ENCODE data around the gene OSBPL6. TPM values are rescaled to one million over a fixed set of nuclear protein-coding genes. Genes with fewer than 3 reads are reported as not detected.

The OSBPL6 gene
- total and polyA plus RNA-seq, 4 experiments from 2014 or later, result 0.14 to 0.49 (median 0.34) TPM

DNA sequence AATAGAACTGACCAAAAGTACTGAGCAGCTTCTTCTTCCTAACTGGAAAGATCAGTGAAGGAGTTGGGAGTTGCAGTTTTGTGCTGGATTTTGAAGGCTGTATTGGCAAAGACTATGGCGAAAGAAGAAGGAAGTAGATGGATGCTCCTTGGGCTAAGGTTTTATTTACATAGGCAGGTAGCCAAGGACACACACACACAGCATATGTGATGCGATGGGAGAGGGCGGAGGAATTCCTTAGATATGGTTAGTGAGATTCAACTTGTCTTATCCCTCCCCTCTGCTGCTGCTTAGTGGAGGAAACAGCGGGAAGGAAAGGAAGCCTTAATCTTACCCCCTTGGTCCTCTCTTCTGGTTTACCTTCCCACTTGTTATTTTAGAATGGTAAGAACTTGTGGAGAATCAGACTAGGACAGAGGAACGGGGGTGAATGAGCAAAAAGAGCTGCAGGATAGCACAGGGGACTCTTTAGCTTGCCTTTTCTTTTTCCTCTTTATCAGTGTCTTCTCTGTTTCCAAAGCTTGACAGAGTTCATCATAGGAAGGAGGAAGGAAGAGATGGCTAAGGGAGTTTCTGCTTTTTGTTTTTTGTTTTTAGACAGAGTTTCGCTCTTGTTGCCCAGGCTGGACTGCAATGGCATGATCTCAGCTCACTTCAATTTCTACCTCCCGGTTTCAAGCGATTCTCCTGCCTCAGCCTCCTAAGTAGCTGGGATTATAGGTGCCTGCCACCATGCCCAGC is 87.9 kb downstream of the OSBPL6 start:
- DNase-seq, result no peak
- ChIA-PET POLR2A (ENCODE audit: partially characterized antibody) (no interaction called here), CTCF (ENCODE audit: partially characterized antibody) (interaction anchor here (1.0 to 2.2 kb wide), 3 partner anchors 16 to 171 kb away, joined by 3 to 9 read pairs (median 5); partner anchors contain the start of gene RBM45)
- Mint-ChIP-seq H3K27ac (no peak overlapping the region), H3K4me1 (no peaks in the 10 kb centered on the region), H3K36me3 (no peaks in the 10 kb centered on the region), H3K9me3 (peaks cover 0 to 2% (median 0%) of the 10 kb centered on the region in 8 donors), H3K4me3 (no peak overlapping the region), H3K27me3 (peaks cover 9 to 15% of the 10 kb centered on the region in 2 donors)
- Histone ChIP-seq H3K4me1 (ENCODE audit: insufficient read depth, low read length) (no peaks in the 10 kb centered on the region), H3K27ac (ENCODE audit: low read depth, low read length) (no peak overlapping the region), H3K27me3 (ENCODE audit: insufficient read depth, low read length) (no peaks in the 10 kb centered on the region), H3K36me3 (ENCODE audit: insufficient read depth, low read length) (no peaks in the 10 kb centered on the region), H3K4me3 (ENCODE audit: low read length in 2 of 2) (no peak overlapping the region), H3K9me3 (ENCODE audit: control insufficient read depth in 1 of 2, low read length in 2 of 2) (no peaks in the 10 kb centered on the region)
- intact Hi-C loops (cut with micrococcal nuclease), result no loop called here

DNA sequence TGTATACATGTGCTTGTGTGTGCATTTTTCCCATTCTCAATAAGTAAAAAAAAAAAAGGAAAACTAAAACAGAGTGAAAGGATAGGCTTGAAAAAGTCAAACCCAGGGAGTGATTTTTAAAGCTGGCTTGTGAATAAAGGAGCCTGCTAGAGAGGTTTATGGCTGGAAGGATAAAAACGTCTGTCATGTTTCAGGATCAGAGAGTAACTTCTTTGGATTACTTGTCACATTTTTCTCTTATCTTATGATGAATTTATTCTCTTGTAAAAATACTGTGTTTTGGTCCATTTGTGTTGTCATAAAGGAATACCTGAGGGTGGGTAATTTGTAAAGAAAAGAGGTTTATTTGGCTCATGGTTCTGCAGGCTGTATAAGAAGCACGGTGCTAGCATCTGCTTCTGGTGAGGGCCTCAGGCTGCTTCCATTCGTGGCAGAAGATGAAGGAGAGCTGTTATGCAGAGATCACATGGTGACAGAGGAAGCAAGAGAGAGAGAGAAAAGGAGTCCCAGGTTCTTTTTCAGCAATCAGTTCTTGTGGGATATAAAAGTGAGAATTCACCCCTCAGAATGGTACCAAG is 89.1 kb downstream of the OSBPL6 start:
- Histone ChIP-seq H3K4me1 (ENCODE audit: insufficient read depth, low read length) (no peaks in the 10 kb centered on the region), H3K27me3 (ENCODE audit: insufficient read depth, low read length) (no peaks in the 10 kb centered on the region), H3K36me3 (ENCODE audit: insufficient read depth, low read length) (no peaks in the 10 kb centered on the region), H3K4me3 (ENCODE audit: low read length in 2 of 2) (no peak overlapping the region), H3K27ac (ENCODE audit: low read depth, low read length) (no peak overlapping the region), H3K9me3 (ENCODE audit: control insufficient read depth in 1 of 2, low read length in 2 of 2) (no peaks in the 10 kb centered on the region)
- CTCF ChIA-PET (ENCODE audit: partially characterized antibody), result interaction anchor here (1.9 to 2.2 kb wide), 2 partner anchors 19 to 172 kb away, joined by 5 to 9 read pairs; partner anchors contain the start of gene RBM45
- H3K27me3 Mint-ChIP-seq, result peaks cover 4 to 11% of the 10 kb centered on the region in 2 donors
- no peak for DNase-seq
- H3K27ac Mint-ChIP-seq, result no peak overlapping the region
- H3K9me3 Mint-ChIP-seq, result peaks cover 0 to 2% (median 0%) of the 10 kb centered on the region in 8 donors
- POLR2A ChIA-PET (ENCODE audit: partially characterized antibody), result no interaction called here
- no peak overlapping the region for H3K4me3 Mint-ChIP-seq
- intact Hi-C loops (cut with micrococcal nuclease), result no loop called here
- no peaks in the 10 kb centered on the region for H3K36me3 Mint-ChIP-seq
- no peaks in the 10 kb centered on the region for H3K4me1 Mint-ChIP-seq

DNA sequence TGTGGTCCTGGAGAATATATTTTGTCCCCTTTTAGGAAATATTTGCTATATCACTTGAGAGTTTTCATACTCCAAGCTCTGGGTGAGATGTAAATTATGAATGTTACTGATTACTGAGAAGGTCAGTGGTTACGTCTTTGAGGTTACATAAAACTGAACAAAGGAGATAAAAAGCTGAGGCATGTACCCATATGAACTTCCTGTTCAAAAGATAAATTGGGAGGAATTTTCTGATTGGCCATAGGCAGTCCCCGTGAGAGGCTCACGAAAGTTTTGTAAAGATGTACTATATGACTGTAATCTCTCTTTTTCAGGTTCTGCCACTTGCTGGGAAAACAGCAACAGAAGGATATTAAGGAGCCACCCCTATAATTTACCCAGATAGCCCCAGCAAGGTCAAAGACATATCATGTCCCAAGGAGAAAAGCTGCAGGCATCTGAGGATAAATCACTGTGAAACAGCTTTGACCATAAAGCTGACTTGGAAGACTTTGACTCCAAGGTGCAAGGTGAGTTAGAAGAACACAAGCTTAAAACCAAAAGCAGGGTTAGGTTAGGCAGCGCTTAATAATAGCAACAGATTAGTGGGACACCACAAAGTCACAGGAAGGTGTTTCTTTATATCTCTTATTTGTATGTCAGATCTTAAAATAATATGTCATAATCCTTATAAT is 90.4 kb downstream of the OSBPL6 start:
- Histone ChIP-seq H3K4me1 (ENCODE audit: insufficient read depth, low read length) (no peaks in the 10 kb centered on the region), H3K27ac (ENCODE audit: low read depth, low read length) (no peak overlapping the region), H3K27me3 (ENCODE audit: insufficient read depth, low read length) (no peaks in the 10 kb centered on the region), H3K4me3 (ENCODE audit: low read length in 2 of 2) (no peak overlapping the region), H3K9me3 (ENCODE audit: control insufficient read depth in 1 of 2, low read length in 2 of 2) (no peaks in the 10 kb centered on the region), H3K36me3 (ENCODE audit: insufficient read depth, low read length) (no peaks in the 10 kb centered on the region)
- no peak overlapping the region for H3K27ac Mint-ChIP-seq
- CTCF ChIA-PET (ENCODE audit: partially characterized antibody), result no interaction called here
- intact Hi-C loops (cut with micrococcal nuclease), result no loop called here
- no peaks in the 10 kb centered on the region for H3K36me3 Mint-ChIP-seq
- POLR2A ChIA-PET (ENCODE audit: partially characterized antibody), result no interaction called here
- no peak for DNase-seq
- peaks cover 0 to 2% (median 0%) of the 10 kb centered on the region in 8 donors for H3K9me3 Mint-ChIP-seq
- no peak overlapping the region for H3K4me3 Mint-ChIP-seq
- H3K27me3 Mint-ChIP-seq, result peaks cover 2 to 7% of the 10 kb centered on the region in 2 donors
- no peaks in the 10 kb centered on the region for H3K4me1 Mint-ChIP-seq

DNA sequence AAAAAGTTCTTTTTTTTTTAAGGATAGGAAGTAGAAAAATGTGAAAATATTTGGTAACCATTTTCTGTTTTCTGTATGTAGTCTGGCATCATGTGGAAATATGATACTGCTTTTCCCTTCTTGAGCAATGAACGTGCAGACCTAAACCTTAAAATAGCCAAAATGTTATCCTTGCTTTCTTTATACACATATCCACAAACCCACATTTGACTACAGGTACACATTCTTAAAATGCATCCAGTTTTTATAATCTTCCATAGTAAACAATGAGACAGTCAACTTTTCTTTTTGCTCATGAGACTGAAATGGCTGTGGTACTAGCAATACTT is 90.9 kb downstream of the OSBPL6 start:
- Histone ChIP-seq H3K27me3 (ENCODE audit: insufficient read depth, low read length) (peaks cover under 1% of the 10 kb centered on the region), H3K4me3 (ENCODE audit: low read length in 2 of 2) (no peak overlapping the region), H3K27ac (ENCODE audit: low read depth, low read length) (no peak overlapping the region), H3K4me1 (ENCODE audit: insufficient read depth, low read length) (no peaks in the 10 kb centered on the region), H3K9me3 (ENCODE audit: control insufficient read depth in 1 of 2, low read length in 2 of 2) (no peaks in the 10 kb centered on the region), H3K36me3 (ENCODE audit: insufficient read depth, low read length) (no peaks in the 10 kb centered on the region)
- POLR2A ChIA-PET (ENCODE audit: partially characterized antibody), result no interaction called here
- Mint-ChIP-seq H3K27me3 (peaks cover 2 to 7% of the 10 kb centered on the region in 2 donors), H3K27ac (no peak overlapping the region), H3K4me3 (no peak overlapping the region), H3K9me3 (peaks cover 0 to 2% (median 0%) of the 10 kb centered on the region in 8 donors), H3K36me3 (no peaks in the 10 kb centered on the region), H3K4me1 (no peaks in the 10 kb centered on the region)
- intact Hi-C loops (cut with micrococcal nuclease), result no loop called here
- no peak for DNase-seq
- CTCF ChIA-PET (ENCODE audit: partially characterized antibody), result no interaction called here

DNA sequence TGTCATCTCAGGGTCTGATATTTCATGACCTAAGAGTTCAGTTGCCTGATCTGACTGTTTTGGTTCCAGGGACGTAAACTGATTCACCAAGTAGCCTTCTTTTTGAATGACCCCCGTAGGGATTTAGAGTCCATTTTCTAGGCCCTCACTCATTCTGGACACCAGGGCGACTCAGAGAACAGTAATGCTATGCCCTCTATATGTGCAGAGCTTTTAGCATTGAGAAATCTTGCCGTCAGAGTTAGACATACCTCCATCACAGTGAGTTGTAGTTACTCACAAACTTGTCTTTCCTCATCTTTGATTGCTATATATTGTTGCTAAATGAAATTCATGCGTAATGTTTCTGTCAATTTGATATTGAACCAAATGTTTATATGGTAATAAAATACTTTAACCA is 92.3 kb downstream of the OSBPL6 start:
- Histone ChIP-seq H3K27ac (ENCODE audit: low read depth, low read length) (no peak overlapping the region), H3K27me3 (ENCODE audit: insufficient read depth, low read length) (peaks cover 3% of the 10 kb centered on the region), H3K4me3 (ENCODE audit: low read length in 2 of 2) (no peak overlapping the region), H3K36me3 (ENCODE audit: insufficient read depth, low read length) (no peaks in the 10 kb centered on the region), H3K4me1 (ENCODE audit: insufficient read depth, low read length) (no peaks in the 10 kb centered on the region), H3K9me3 (ENCODE audit: control insufficient read depth in 1 of 2, low read length in 2 of 2) (no peaks in the 10 kb centered on the region)
- Mint-ChIP-seq H3K27me3 (peaks cover 2 to 7% of the 10 kb centered on the region in 2 donors), H3K4me1 (no peaks in the 10 kb centered on the region), H3K4me3 (no peak overlapping the region), H3K9me3 (peaks cover 0 to 2% (median 0%) of the 10 kb centered on the region in 8 donors), H3K36me3 (no peaks in the 10 kb centered on the region), H3K27ac (no peak overlapping the region)
- ChIA-PET POLR2A (ENCODE audit: partially characterized antibody) (no interaction called here), CTCF (ENCODE audit: partially characterized antibody) (no interaction called here)
- intact Hi-C loops (cut with micrococcal nuclease), result no loop called here
- no peak for DNase-seq

DNA sequence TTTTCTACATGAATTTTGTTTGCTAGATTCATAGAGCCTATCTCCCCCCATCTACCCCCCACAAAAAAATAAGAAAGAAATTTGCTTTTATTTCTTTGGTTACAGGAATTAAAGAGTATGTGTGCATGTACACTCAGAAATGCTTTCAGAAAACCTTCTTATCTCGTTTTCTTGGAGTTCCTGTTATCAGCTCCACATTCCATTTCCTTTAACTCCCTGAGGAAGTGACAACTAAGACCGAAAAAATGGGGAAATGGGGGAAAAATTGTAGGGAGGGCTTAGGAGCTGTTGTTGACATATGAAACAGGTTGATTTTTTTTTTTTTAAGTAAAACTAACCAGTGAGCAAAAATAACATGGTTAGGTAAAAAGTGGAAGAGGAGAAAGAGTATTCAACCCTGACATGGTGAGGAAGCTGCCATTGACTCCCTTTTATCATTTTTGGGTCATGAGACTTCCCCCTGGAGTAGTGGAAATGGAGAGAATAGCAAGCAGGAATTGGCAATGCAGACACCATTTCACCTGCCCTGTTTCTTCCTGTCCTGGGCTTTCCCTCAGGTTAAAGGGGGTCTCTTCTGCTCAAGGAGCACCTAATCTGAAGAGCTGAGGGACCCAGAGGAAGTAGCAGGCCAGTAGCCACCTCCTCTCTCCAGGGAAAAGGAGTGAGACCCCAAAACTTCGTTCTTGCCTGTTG is 93.5 kb downstream of the OSBPL6 start:
- no peaks in the 10 kb centered on the region for H3K36me3 ChIP-seq (ENCODE audit: insufficient read depth, low read length)
- ChIA-PET CTCF (ENCODE audit: partially characterized antibody) (no interaction called here), POLR2A (ENCODE audit: partially characterized antibody) (no interaction called here)
- no peaks in the 10 kb centered on the region for H3K36me3 Mint-ChIP-seq
- peaks cover 6 to 9% of the 10 kb centered on the region in 2 donors for H3K27me3 Mint-ChIP-seq
- no peaks in the 10 kb centered on the region for H3K4me1 Mint-ChIP-seq
- H3K4me3 ChIP-seq (ENCODE audit: low read length in 2 of 2), result no peak overlapping the region
- H3K27ac Mint-ChIP-seq, result no peak overlapping the region
- peaks cover 3% of the 10 kb centered on the region for H3K27me3 ChIP-seq (ENCODE audit: insufficient read depth, low read length)
- no peaks in the 10 kb centered on the region for H3K9me3 Mint-ChIP-seq
- intact Hi-C loops (cut with micrococcal nuclease), result no loop called here
- no peak overlapping the region for H3K27ac ChIP-seq (ENCODE audit: low read depth, low read length)
- H3K4me3 Mint-ChIP-seq, result no peak overlapping the region
- no peaks in the 10 kb centered on the region for H3K9me3 ChIP-seq (ENCODE audit: control insufficient read depth in 1 of 2, low read length in 2 of 2)
- no peak for DNase-seq
- no peaks in the 10 kb centered on the region for H3K4me1 ChIP-seq (ENCODE audit: insufficient read depth, low read length)

DNA sequence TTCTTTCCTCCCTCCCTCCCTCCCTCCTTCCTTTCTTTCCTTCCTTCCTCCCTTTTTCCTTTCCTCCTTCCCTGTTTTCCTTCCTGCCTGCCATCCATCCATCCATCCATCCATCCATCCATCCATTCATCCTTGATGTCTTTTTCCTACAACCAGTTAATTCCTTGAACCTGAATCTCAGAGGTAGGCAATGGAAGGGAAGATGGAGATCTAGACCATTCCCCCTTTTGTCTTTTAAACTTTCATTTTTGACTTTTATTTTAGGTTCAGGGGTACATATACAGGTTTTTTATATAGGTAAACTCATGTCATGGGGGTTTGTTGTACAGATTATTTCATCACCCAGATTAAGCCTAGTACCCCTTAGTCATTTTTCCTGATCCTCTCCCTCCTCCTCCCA is 97.4 kb downstream of the OSBPL6 start:
- ChIA-PET POLR2A (ENCODE audit: partially characterized antibody) (no interaction called here), CTCF (ENCODE audit: partially characterized antibody) (no interaction called here)
- Histone ChIP-seq H3K36me3 (ENCODE audit: insufficient read depth, low read length) (no peaks in the 10 kb centered on the region), H3K27me3 (ENCODE audit: insufficient read depth, low read length) (peaks cover 3% of the 10 kb centered on the region), H3K4me1 (ENCODE audit: insufficient read depth, low read length) (no peaks in the 10 kb centered on the region), H3K4me3 (ENCODE audit: low read length in 2 of 2) (no peak overlapping the region), H3K27ac (ENCODE audit: low read depth, low read length) (no peak overlapping the region), H3K9me3 (ENCODE audit: control insufficient read depth in 1 of 2, low read length in 2 of 2) (no peaks in the 10 kb centered on the region)
- peaks cover 4 to 13% of the 10 kb centered on the region in 2 donors for H3K27me3 Mint-ChIP-seq
- H3K27ac Mint-ChIP-seq, result no peak overlapping the region
- no peaks in the 10 kb centered on the region for H3K4me1 Mint-ChIP-seq
- H3K9me3 Mint-ChIP-seq, result no peaks in the 10 kb centered on the region
- no peak overlapping the region for H3K4me3 Mint-ChIP-seq
- H3K36me3 Mint-ChIP-seq, result no peaks in the 10 kb centered on the region
- intact Hi-C loops (cut with micrococcal nuclease), result no loop called here
- no peak for DNase-seq
